Heart left ventricle (tissue), 13 donors: ENCODE data around the gene MXRA7.

ENCODE experiments used
- POLR2A ChIP-seq, 2 donors: fragments of 450-650 bp; IDR thresholded peaks; one replicate each; pipeline ENCODE4 v1.6.1; 2017; ENCODE audit warnings: antibody characterized with exemption in 2 of 2, mild to moderate bottlenecking in 2 of 2, moderate library complexity in 2 of 2
- TF ChIP-seq, protein P1 (sequence below), 12 donors: fragments of 200-600 bp; sonication (generic) in 4 of 12; IDR thresholded peaks; one replicate each; pipeline versions ENCODE4 v1.5.0 to v1.8.0; 2018 to 2022; ENCODE audit warnings: antibody characterized with exemption in 12 of 12, mild to moderate bottlenecking in 5 of 12
- donor health status: ischemic (EF 13 %, LVEDD 7.1; RV severe dilation, severe dysfunction).
- donor health status: DM: no; HTN: yes; CAD: no.
- donor health status: DM: no; HTN: no; CAD: no.
- donor health status: ischemic (EF 25% LVEDD 6.9; RV normal size, moderate dysfunction).
- donor health status: ischemic (EF 25% LVEDD 5.7; RV mildly dilated, moderate dysfunction).
- donor health status: ischemic (EF 35%, LVEDD 5.7; RV mildly dilated, moderate dysfunction).
- donor health status: nonischemic (EF 11% LVEDD 7.7; RV severe dilation, severe dysfunction).
- donor health status: DM: yes; HTN: yes; CAD: no.
- donor health status: PGD.
- donor health status: ischemic (EF 29% LVEDD 5.4; RV normal size, mild dysfunction).
- donor health status: nonischemic (EF 23%, LVEDD 6.1; RV moderate dilation, normal function).

DNA sequence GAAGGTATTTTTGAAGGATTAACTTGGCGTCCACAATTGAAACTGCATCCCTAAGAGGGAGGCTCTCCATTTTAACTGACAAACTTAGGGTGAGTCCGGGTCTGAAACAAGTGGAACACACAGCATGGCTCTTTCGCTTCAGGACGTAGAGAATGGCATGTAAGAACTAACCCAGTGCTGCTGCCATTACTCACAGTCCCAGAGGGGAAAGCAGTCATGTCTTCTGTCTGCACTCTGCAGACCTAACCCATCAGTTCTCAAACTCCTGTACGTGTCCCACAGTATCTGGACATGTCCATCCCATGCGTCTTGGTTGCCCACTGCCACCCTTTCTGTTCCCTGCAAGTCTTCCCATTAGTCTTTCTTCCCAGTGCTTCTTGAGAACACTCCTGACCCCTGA lies 67.8 kb downstream of the MXRA7 start:
- TF ChIP-seq, protein P1, sequence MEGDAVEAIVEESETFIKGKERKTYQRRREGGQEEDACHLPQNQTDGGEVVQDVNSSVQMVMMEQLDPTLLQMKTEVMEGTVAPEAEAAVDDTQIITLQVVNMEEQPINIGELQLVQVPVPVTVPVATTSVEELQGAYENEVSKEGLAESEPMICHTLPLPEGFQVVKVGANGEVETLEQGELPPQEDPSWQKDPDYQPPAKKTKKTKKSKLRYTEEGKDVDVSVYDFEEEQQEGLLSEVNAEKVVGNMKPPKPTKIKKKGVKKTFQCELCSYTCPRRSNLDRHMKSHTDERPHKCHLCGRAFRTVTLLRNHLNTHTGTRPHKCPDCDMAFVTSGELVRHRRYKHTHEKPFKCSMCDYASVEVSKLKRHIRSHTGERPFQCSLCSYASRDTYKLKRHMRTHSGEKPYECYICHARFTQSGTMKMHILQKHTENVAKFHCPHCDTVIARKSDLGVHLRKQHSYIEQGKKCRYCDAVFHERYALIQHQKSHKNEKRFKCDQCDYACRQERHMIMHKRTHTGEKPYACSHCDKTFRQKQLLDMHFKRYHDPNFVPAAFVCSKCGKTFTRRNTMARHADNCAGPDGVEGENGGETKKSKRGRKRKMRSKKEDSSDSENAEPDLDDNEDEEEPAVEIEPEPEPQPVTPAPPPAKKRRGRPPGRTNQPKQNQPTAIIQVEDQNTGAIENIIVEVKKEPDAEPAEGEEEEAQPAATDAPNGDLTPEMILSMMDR (IDR thresholded peaks at IDR 0.05): no peak
- no peak for TF ChIP-seq POLR2A (IDR thresholded peaks at IDR 0.05)
